Chondrocyte (in vitro differentiated cells): ENCODE data around the gene CABP1. TPM values are rescaled to one million over a fixed set of nuclear protein-coding genes. Genes with fewer than 3 reads are reported as not detected.
"Not testable (repeated sequence)": the region's sequence is repeated elsewhere in the genome, so short reads cannot be mapped to it uniquely, and the experiment has no call there.

Source experiments
- DNase-seq: peaks from one replicate; pipeline ENCODE4 v3.0.0; 2021; ENCODE audit warnings: mixed read lengths, low spot score
- H3K27ac Mint-ChIP-seq: one replicate; pipeline ENCODE4 v1.8.0; 2021; ENCODE audit warnings: mild to moderate bottlenecking, moderate library complexity, mixed read lengths; ENCODE audit not compliant: unreplicated experiment
- H3K27me3 Mint-ChIP-seq: 2 replicates; pipeline ENCODE4 v1.8.0; 2021; ENCODE audit warnings: low read depth, mixed read lengths
- H3K36me3 Mint-ChIP-seq: 2 replicates; pipeline ENCODE4 v1.8.0; 2021; ENCODE audit warnings: low read depth, mixed read lengths
- H3K4me1 Mint-ChIP-seq: 2 replicates; pipeline ENCODE4 v1.8.0; 2021; ENCODE audit warnings: low read depth, mild to moderate bottlenecking, mixed read lengths
- H3K4me3 Mint-ChIP-seq: one replicate; pipeline ENCODE4 v1.8.0; 2021; ENCODE audit warnings: mild to moderate bottlenecking, moderate library complexity, mixed read lengths; ENCODE audit not compliant: unreplicated experiment
- H3K9me3 Mint-ChIP-seq: 2 replicates; pipeline ENCODE4 v1.8.0; 2021; ENCODE audit warnings: low read depth, mixed read lengths
- CTCF ChIP-seq: fragments of 200-600 bp; sonication (generic); IDR thresholded peaks from 2 replicates; pipeline ENCODE4 v1.5.0; 2021; ENCODE audit warnings: antibody characterized with exemption, mild to moderate bottlenecking, moderate library complexity
- total RNA-seq: library from RNA; stranded (reverse); gene quantifications from 3 replicates; pipeline ENCODE4 v1.2.1, GENCODE V29; 2021

CABP1 gene
- total RNA-seq, 1 donor from 2014 or later, result not detected

- H3K4me3 Mint-ChIP-seq, result no peak overlapping the region
- H3K27me3 Mint-ChIP-seq, result peaks cover 43% of the 10 kb centered on the region
- no peak overlapping the region for H3K27ac Mint-ChIP-seq
- H3K4me1 Mint-ChIP-seq, result peaks cover 5% of the 10 kb centered on the region
- no peaks in the 10 kb centered on the region for H3K9me3 Mint-ChIP-seq
- H3K36me3 Mint-ChIP-seq, result no peaks in the 10 kb centered on the region
- TF ChIP-seq CTCF, result no peak
- DNase-seq, result no peak
Observed at GRCh38 chr12:120614848-120615247, 25.6 kb upstream of the CABP1 start.

- not testable (repeated sequence) for H3K4me1 Mint-ChIP-seq, H3K4me3 Mint-ChIP-seq, H3K9me3 Mint-ChIP-seq, DNase-seq, H3K27ac Mint-ChIP-seq, H3K36me3 Mint-ChIP-seq
- H3K27me3 Mint-ChIP-seq, result peaks cover 40% of the 10 kb centered on the region
Observed at GRCh38 chr12:120617193-120617592, 23.2 kb upstream of the CABP1 start.

GRCh38 chr12:120617767-120618166 lies 22.7 kb upstream of the CABP1 start:
- not testable (repeated sequence) for DNase-seq, H3K4me3 Mint-ChIP-seq, H3K27ac Mint-ChIP-seq, H3K9me3 Mint-ChIP-seq, H3K36me3 Mint-ChIP-seq, H3K4me1 Mint-ChIP-seq
- H3K27me3 Mint-ChIP-seq, result peaks cover 40% of the 10 kb centered on the region

- H3K9me3 Mint-ChIP-seq, result no peaks in the 10 kb centered on the region
- no peak overlapping the region for H3K27ac Mint-ChIP-seq
- no peaks in the 10 kb centered on the region for H3K36me3 Mint-ChIP-seq
- H3K27me3 Mint-ChIP-seq, result peaks cover 38% of the 10 kb centered on the region
- no peak overlapping the region for H3K4me3 Mint-ChIP-seq
- H3K4me1 Mint-ChIP-seq, result peaks cover 5% of the 10 kb centered on the region
- no peak for DNase-seq
- TF ChIP-seq CTCF, result no peak
Observed at GRCh38 chr12:120618954-120619615, 21.3 kb upstream of the CABP1 start.

GRCh38 chr12:120620624-120621023 lies 19.8 kb upstream of the CABP1 start:
- Mint-ChIP-seq H3K36me3 (no peaks in the 10 kb centered on the region), H3K9me3 (no peaks in the 10 kb centered on the region)

More at GRCh38 chr12:120620624-120621023, 19.8 kb upstream of the CABP1 start:
- no peak for DNase-seq
- Mint-ChIP-seq H3K4me3 (no peak overlapping the region), H3K27me3 (peaks cover 38% of the 10 kb centered on the region), H3K4me1 (peaks cover 5% of the 10 kb centered on the region), H3K27ac (no peak overlapping the region)
- TF ChIP-seq CTCF, result no peak
